ENCODE data around the gene LIMS2.

- TF ChIP-seq CTCF (IDR thresholded peaks at IDR 0.05) (no peak), POLR2A (IDR thresholded peaks at IDR 0.05) (no peak), POLR2AphosphoS5 (IDR thresholded peaks at IDR 0.05) (no peak)
Measured at GRCh38 chr2:127671557-127672302, 3.6 kb downstream of the LIMS2 start.

All from breast epithelium (tissue), 3 donors.